SK-N-SH (cell line): Measurements from ENCODE around the gene ADD2. TPM values are rescaled to one million over a fixed set of nuclear protein-coding genes. Genes with fewer than 3 reads are reported as not detected.
A peak's percentile ranks its signal among the peaks of the same experiment; 100 is the strongest.

ENCODE experiments used
- CTCF ChIA-PET: fragments of 300-600, 350-600 bp; formaldehyde crosslinking; extraction: SDS; loops from one replicate; lab custom pipeline; 2021; lab: Yijun Ruan, JAX
- POLR2A ChIA-PET: fragments of 350-600 bp; sonication (Branson Sonifier 250); formaldehyde crosslinking; extraction: SDS; loops from one replicate; lab custom pipeline; 2020; ENCODE audit warnings: antibody characterized with exemption, inconsistent platforms; lab: Yijun Ruan, JAX
- DNase-seq: peaks from one replicate; pipeline ENCODE4 v3.0.0; 2012
- H2AFZ ChIP-seq: fragments of 200-600 bp; sonication (generic); 2 replicates; pipeline ENCODE4 v1.8.1; 2016; ENCODE audit warnings: antibody characterized with exemption, mild to moderate bottlenecking, low read depth
- H3F3A ChIP-seq: fragments of 200-600 bp; sonication (generic); replicated peaks from 2 replicates; pipeline ENCODE3; 2016; ENCODE audit warnings: antibody characterized with exemption, mild to moderate bottlenecking; ENCODE audit not compliant: insufficient read depth
- H3K27ac ChIP-seq, 2 experiments: fragments of 200-500 bp in 1 of 2; fragments of 200-600 bp in 1 of 2; sonication (Bioruptor generic) in 1 of 2; sonication (generic), shearing (Covaris generic) in 1 of 2; 2 replicates each; pipeline versions ENCODE4 v1.5.1 to v1.6.1; 2014 to 2016; ENCODE audit warnings: low read depth in 2 of 2, inconsistent platforms in 1 of 2, low read length in 1 of 2, mild to moderate bottlenecking in 1 of 2, mixed read lengths in 1 of 2
- H3K27me3 ChIP-seq: fragments of 200-600 bp; sonication (generic), shearing (Covaris generic); 2 replicates; pipeline ENCODE4 v1.6.1; 2016; ENCODE audit warnings: mixed run types; ENCODE audit not compliant: insufficient read depth
- H3K36me3 ChIP-seq, 2 experiments: fragments of 200-500 bp in 1 of 2; fragments of 200-600 bp in 1 of 2; sonication (Bioruptor generic) in 1 of 2; sonication (generic) in 1 of 2; replicated peaks in 1 of 2; 2 replicates each; pipeline versions ENCODE3 to v1.5.1; 2014 to 2016; ENCODE audit warnings: low read length in 1 of 2, mild to moderate bottlenecking in 1 of 2; ENCODE audit not compliant: insufficient read depth in 2 of 2, control insufficient read depth in 1 of 2
- H3K4me1 ChIP-seq, 2 experiments: fragments of 200-500 bp in 1 of 2; fragments of 200-600 bp in 1 of 2; sonication (Bioruptor generic) in 1 of 2; sonication (generic), shearing (Covaris generic) in 1 of 2; 2 replicates each; pipeline versions ENCODE4 v1.5.1 to v1.6.1; 2014 to 2016; ENCODE audit warnings: low read depth in 1 of 2, low read length in 1 of 2, mixed run types in 1 of 2; ENCODE audit not compliant: insufficient read depth in 2 of 2, control insufficient read depth in 1 of 2
- H3K4me2 ChIP-seq: fragments of 200-600 bp; sonication (generic), shearing (Covaris generic); 2 replicates; pipeline ENCODE4 v1.6.1; 2017; ENCODE audit warnings: mixed run types
- H3K4me3 ChIP-seq, 2 experiments: fragments of 200-500 bp in 1 of 2; fragments of 200-600 bp in 1 of 2; sonication (Bioruptor generic) in 1 of 2; sonication (generic), shearing (Covaris generic) in 1 of 2; 2 replicates each; pipeline versions ENCODE4 v1.5.1 to v1.8.1; 2014 to 2016; ENCODE audit warnings: low read depth in 2 of 2, inconsistent platforms in 1 of 2, low read length in 1 of 2, mild to moderate bottlenecking in 1 of 2, mixed read lengths in 1 of 2, moderate library complexity in 1 of 2
- H3K79me2 ChIP-seq: fragments of 200-600 bp; sonication (generic); 2 replicates; pipeline ENCODE4 v1.8.1; 2017; ENCODE audit warnings: mild to moderate bottlenecking; ENCODE audit not compliant: insufficient read depth
- H3K9ac ChIP-seq: fragments of 200-600 bp; sonication (generic); 2 replicates; pipeline ENCODE4 v1.6.1; 2017; ENCODE audit warnings: mixed run types
- H3K9me2 ChIP-seq: fragments of 200-600 bp; sonication (generic); 2 replicates; pipeline ENCODE4 v1.6.1; 2017; ENCODE audit warnings: mixed run types
- H3K9me3 ChIP-seq: fragments of 200-600 bp; sonication (generic); 2 replicates; pipeline ENCODE4 v1.6.1; 2017; ENCODE audit warnings: mixed run types, mild to moderate bottlenecking, moderate library complexity
- H4K20me1 ChIP-seq: fragments of 200-600 bp; sonication (generic); 2 replicates; pipeline ENCODE4 v1.6.1; 2017; ENCODE audit warnings: mild to moderate bottlenecking, mixed run types; ENCODE audit not compliant: insufficient read depth
- CHD2 ChIP-seq: fragments of 150-350 bp; IDR thresholded peaks from 2 replicates; pipeline ENCODE4 v1.6.1; 2018; ENCODE audit warnings: low read length; ENCODE audit not compliant: partially characterized antibody
- ELF1 ChIP-seq: IDR thresholded peaks from 2 replicates; pipeline ENCODE4 v1.4.0; 2012
- FOXJ3 ChIP-seq: sonication (generic); formaldehyde crosslinking; IDR thresholded peaks from 2 replicates; pipeline ENCODE4 v1.5.1; 2020; ENCODE audit warnings: mild to moderate bottlenecking, missing genetic modification reagents
- GABPA ChIP-seq: IDR thresholded peaks from 2 replicates; pipeline ENCODE4 v1.4.0; 2012; ENCODE audit warnings: low read depth, mild to moderate bottlenecking
- JUND ChIP-seq: IDR thresholded peaks from 2 replicates; pipeline ENCODE4 v1.4.0; 2012
- NFIC ChIP-seq: IDR thresholded peaks from 2 replicates; pipeline ENCODE4 v1.4.0; 2012; ENCODE audit warnings: borderline replicate concordance
- RAD21 ChIP-seq: IDR thresholded peaks from 2 replicates; pipeline ENCODE4 v1.6.1; 2012; ENCODE audit warnings: mild to moderate bottlenecking, low read length
- RCOR1 ChIP-seq: fragments of 150-350 bp; IDR thresholded peaks from 2 replicates; pipeline ENCODE4 v1.6.1; 2017; ENCODE audit warnings: antibody characterized with exemption, low read length
- RXRA ChIP-seq: IDR thresholded peaks from 2 replicates; pipeline ENCODE4 v1.4.0; 2012; ENCODE audit warnings: low read depth, mild to moderate bottlenecking, borderline replicate concordance
- TAF1 ChIP-seq: IDR thresholded peaks from 2 replicates; pipeline ENCODE4 v1.6.1; 2012; ENCODE audit warnings: low read depth, mild to moderate bottlenecking, low read length, moderate library complexity, borderline replicate concordance
- TEAD4 ChIP-seq: IDR thresholded peaks from 2 replicates; pipeline ENCODE4 v1.4.0; 2012; ENCODE audit warnings: mild to moderate bottlenecking, borderline replicate concordance; ENCODE audit not compliant: insufficient read depth
- WGBS: methylation state at CpG from one replicate; pipeline ENCODE4 v1.1.6; 2017; ENCODE audit warnings: low lambda C conversion rate; 5-methylcytosine and 5-hydroxymethylcytosine counted together
- polyA plus RNA-seq, 3 experiments: library from polyadenylated mRNA; depleted of rRNA; stranded (reverse); fragments of >200 nt; gene quantifications; 2 replicates each; pipeline ENCODE4 v1.2.3, GENCODE V29; 2012
- TF ChIP-seq, protein P1 (sequence below): IDR thresholded peaks from 2 replicates; pipeline ENCODE4 v1.6.1; 2012; ENCODE audit warnings: mild to moderate bottlenecking, low read depth, low read length, moderate library complexity
- TF ChIP-seq, protein P2 (sequence below): fragments of 200-600 bp; sonication (generic); IDR thresholded peaks from 2 replicates; pipeline ENCODE4 v1.6.1; 2017; ENCODE audit warnings: antibody characterized with exemption, mild to moderate bottlenecking, moderate library complexity
- TF ChIP-seq, protein P3 (sequence below): IDR thresholded peaks from 2 replicates; pipeline ENCODE4 v1.4.0; 2012; ENCODE audit warnings: low read depth, borderline replicate concordance
- TF ChIP-seq, protein P4 (sequence below): IDR thresholded peaks from 2 replicates; pipeline ENCODE4 v1.4.0; 2012; ENCODE audit warnings: low read depth

Gene ADD2
- polyA plus RNA-seq, 1 of the 3 experiments (the other 2 are of a cell fraction) = 0.30 TPM

DNA sequence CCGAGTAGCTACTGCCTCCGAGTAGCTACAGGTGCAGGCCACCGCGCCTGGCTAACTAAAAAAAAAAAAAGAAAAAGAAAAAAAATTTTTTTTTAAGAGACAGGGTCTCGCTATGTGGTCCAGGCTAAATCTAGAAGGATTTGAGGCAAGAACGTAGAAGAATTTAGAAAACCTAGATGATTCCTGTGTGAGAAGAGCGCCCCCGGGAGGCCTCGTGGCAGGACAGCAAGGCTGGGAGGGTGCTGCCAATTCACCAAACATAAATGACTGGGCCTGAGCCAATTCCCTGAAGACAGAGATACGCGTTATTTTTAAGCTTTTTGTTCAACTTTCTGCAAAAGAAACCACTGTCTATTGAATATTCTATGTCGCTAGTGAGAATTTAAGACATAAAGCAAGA is 124.3 kb downstream of the ADD2 start:
- Histone ChIP-seq H3K36me3 (no peaks in the 10 kb centered on the region), H3K79me2 (no peaks in the 10 kb centered on the region), H4K20me1 (no peaks in the 10 kb centered on the region), H3K27ac (no peak overlapping the region), H3K4me1 (no peaks in the 10 kb centered on the region), H3K4me3 (no peak overlapping the region), H3K27me3 (0 out of 2 replicates have a peak, but pooled peaks cover 6% of the 10 kb centered on the region), H3K9ac (no peak overlapping the region), H3F3A (no peaks in the 10 kb centered on the region), H3K9me2 (no peaks in the 10 kb centered on the region), H3K9me3 (no peaks in the 10 kb centered on the region), H3K4me2 (no peak overlapping the region), H2AFZ (no peak overlapping the region)
- CTCF ChIA-PET = interaction anchor here (0.5 to 8.3 kb wide), 9 partner anchors 26 to 827 kb away, joined by 3 to 111 read pairs (median 6); partner anchors contain the start of genes FAM136A and SNRPG
- POLR2A ChIA-PET = no interaction called here
- WGBS = 51% methylated on average over 12 of the region's 12 CpGs
- DNase-seq = peak; percentile 26
- TF ChIP-seq GABPA (no peak), NFIC (no peak), RAD21 (peak; percentile 29; the same call in 1 of the 2 replicates), TEAD4 (no peak), FOXJ3 (CRISPR knock-in tag) (no peak)
- TF ChIP-seq, protein P1, sequence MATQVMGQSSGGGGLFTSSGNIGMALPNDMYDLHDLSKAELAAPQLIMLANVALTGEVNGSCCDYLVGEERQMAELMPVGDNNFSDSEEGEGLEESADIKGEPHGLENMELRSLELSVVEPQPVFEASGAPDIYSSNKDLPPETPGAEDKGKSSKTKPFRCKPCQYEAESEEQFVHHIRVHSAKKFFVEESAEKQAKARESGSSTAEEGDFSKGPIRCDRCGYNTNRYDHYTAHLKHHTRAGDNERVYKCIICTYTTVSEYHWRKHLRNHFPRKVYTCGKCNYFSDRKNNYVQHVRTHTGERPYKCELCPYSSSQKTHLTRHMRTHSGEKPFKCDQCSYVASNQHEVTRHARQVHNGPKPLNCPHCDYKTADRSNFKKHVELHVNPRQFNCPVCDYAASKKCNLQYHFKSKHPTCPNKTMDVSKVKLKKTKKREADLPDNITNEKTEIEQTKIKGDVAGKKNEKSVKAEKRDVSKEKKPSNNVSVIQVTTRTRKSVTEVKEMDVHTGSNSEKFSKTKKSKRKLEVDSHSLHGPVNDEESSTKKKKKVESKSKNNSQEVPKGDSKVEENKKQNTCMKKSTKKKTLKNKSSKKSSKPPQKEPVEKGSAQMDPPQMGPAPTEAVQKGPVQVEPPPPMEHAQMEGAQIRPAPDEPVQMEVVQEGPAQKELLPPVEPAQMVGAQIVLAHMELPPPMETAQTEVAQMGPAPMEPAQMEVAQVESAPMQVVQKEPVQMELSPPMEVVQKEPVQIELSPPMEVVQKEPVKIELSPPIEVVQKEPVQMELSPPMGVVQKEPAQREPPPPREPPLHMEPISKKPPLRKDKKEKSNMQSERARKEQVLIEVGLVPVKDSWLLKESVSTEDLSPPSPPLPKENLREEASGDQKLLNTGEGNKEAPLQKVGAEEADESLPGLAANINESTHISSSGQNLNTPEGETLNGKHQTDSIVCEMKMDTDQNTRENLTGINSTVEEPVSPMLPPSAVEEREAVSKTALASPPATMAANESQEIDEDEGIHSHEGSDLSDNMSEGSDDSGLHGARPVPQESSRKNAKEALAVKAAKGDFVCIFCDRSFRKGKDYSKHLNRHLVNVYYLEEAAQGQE = no peak
- TF ChIP-seq, protein P2, sequence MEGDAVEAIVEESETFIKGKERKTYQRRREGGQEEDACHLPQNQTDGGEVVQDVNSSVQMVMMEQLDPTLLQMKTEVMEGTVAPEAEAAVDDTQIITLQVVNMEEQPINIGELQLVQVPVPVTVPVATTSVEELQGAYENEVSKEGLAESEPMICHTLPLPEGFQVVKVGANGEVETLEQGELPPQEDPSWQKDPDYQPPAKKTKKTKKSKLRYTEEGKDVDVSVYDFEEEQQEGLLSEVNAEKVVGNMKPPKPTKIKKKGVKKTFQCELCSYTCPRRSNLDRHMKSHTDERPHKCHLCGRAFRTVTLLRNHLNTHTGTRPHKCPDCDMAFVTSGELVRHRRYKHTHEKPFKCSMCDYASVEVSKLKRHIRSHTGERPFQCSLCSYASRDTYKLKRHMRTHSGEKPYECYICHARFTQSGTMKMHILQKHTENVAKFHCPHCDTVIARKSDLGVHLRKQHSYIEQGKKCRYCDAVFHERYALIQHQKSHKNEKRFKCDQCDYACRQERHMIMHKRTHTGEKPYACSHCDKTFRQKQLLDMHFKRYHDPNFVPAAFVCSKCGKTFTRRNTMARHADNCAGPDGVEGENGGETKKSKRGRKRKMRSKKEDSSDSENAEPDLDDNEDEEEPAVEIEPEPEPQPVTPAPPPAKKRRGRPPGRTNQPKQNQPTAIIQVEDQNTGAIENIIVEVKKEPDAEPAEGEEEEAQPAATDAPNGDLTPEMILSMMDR = peak; percentile 41
- TF ChIP-seq, all 33 proteins: peak for 2

DNA sequence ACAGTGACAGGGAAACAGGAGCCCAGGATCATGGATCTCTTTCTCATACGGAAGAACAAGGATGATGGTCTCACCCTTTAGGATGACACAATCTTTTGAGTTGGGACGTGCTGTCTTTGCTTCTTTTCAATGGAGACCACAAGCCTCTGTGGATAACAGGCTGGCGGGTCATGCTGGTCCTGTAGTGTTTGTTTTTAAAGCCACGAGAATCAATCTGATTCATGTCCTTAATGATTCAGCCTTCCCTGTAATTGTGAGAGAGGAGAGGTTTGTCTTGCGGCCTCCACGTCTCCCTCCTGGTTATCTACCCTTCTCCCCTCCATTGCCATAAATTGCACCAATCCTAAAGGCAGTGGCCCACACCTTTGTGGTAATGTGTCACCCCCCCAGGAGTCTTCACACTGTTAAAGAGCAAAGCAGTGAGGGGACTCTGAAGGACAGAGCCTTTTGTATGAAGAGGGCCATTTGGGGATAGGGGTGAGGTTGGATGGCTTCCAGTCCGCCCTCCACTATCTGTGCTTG is 126.7 kb downstream of the ADD2 start:
- no peaks in the 10 kb centered on the region for H3K36me3 ChIP-seq
- H3K4me2 ChIP-seq = no peak overlapping the region
- no peaks in the 10 kb centered on the region for H3K9me3 ChIP-seq
- no peaks in the 10 kb centered on the region for H3F3A ChIP-seq
- H3K4me1 ChIP-seq = no peaks in the 10 kb centered on the region
- H3K79me2 ChIP-seq = no peaks in the 10 kb centered on the region
- DNase-seq = no peak
- H3K27me3 ChIP-seq = no peaks in the 10 kb centered on the region
- no peak overlapping the region for H2AFZ ChIP-seq
- no peak for TF ChIP-seq TEAD4
- TF ChIP-seq RCOR1 = no peak
- TF ChIP-seq JUND = no peak
- TF ChIP-seq CHD2 = no peak
- TF ChIP-seq, protein P3, sequence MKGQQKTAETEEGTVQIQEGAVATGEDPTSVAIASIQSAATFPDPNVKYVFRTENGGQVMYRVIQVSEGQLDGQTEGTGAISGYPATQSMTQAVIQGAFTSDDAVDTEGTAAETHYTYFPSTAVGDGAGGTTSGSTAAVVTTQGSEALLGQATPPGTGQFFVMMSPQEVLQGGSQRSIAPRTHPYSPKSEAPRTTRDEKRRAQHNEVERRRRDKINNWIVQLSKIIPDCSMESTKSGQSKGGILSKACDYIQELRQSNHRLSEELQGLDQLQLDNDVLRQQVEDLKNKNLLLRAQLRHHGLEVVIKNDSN = no peak
- TF ChIP-seq, protein P2 = no peak
- TF ChIP-seq FOXJ3 (CRISPR knock-in tag) = no peak
- no peak for TF ChIP-seq TAF1
- no peak for TF ChIP-seq RXRA
- no peak for TF ChIP-seq GABPA
- no peak for TF ChIP-seq ELF1
- TF ChIP-seq, protein P4, sequence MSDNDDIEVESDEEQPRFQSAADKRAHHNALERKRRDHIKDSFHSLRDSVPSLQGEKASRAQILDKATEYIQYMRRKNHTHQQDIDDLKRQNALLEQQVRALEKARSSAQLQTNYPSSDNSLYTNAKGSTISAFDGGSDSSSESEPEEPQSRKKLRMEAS = no peak
- POLR2A ChIA-PET = no interaction called here
- H4K20me1 ChIP-seq = no peaks in the 10 kb centered on the region
- no peaks in the 10 kb centered on the region for H3K9me2 ChIP-seq
- no peak overlapping the region for H3K27ac ChIP-seq
- H3K4me3 ChIP-seq = no peak overlapping the region
- CTCF ChIA-PET = no interaction called here
- H3K9ac ChIP-seq = no peak overlapping the region
- 35% methylated on average over 7 of the region's 7 CpGs for WGBS
